ENCODE measurements around the gene GRIN3B. TPM values are rescaled to one million over a fixed set of nuclear protein-coding genes. Genes with fewer than 3 reads are reported as not detected.

Gene GRIN3B
- total and polyA plus RNA-seq, 7 experiments from 2014 or later, result 0.10 to 0.56 (median 0.19) TPM; not detected in 4

GRCh38 chr19:1053176-1054101 is 53.2 kb downstream of the GRIN3B start:
- peaks cover 12 to 15% of the 10 kb centered on the region in 2 donors for H3K4me1 ChIP-seq (ENCODE audit: control insufficient read depth in 2 of 2, insufficient read depth in 2 of 2, low read length in 2 of 2)
- POLR2A ChIA-PET, result interaction anchor here (0.6 to 1.8 kb wide), 6 partner anchors 13 to 219 kb away, joined by 3 to 8 read pairs (median 4); partner anchors contain the start of genes ABCA7 and ARHGAP45
- no peak for ATAC-seq
- intact Hi-C loops (cut with micrococcal nuclease), result no loop called here
- H3K27ac ChIP-seq (ENCODE audit: low read depth, low read length), result no peak overlapping the region
- peaks cover 0 to 24% (median 8%) of the 10 kb centered on the region in 11 donors for H3K9me3 Mint-ChIP-seq
- no peak overlapping the region for H3K4me3 ChIP-seq (ENCODE audit: low read length)
- H3K4me1 Mint-ChIP-seq, result peaks cover 8 to 37% (median 24%) of the 10 kb centered on the region in 7 donors
- peak overlapping the region in 4 of 9 donors; percentile 9 to 61 (median 46) for H3K27ac Mint-ChIP-seq
- CTCF ChIA-PET, result interaction anchor here (5.5 kb wide), 1 partner anchor 13 kb away, joined by 28 read pairs; the partner anchor contains the start of gene ARHGAP45
- peaks cover 0 to 18% (median 0%) of the 10 kb centered on the region in 3 experiments for H3K9me3 ChIP-seq (ENCODE audit: control insufficient read depth in 2 of 3, low read length in 3 of 3)
- no peaks in the 10 kb centered on the region for H3K27me3 Mint-ChIP-seq
- peaks cover 5 to 44% (median 22%) of the 10 kb centered on the region in 5 donors for H3K36me3 Mint-ChIP-seq
- no peak for DNase-seq
- H3K27me3 ChIP-seq (ENCODE audit: control insufficient read depth in 2 of 2, insufficient read depth in 2 of 2, low read length in 2 of 2), result no peaks in the 10 kb centered on the region
- peaks cover 0 to 60% (median 0%) of the 10 kb centered on the region in 3 experiments for H3K36me3 ChIP-seq (ENCODE audit: control insufficient read depth in 2 of 3, insufficient read depth in 3 of 3, low read length in 3 of 3)
- H3K4me3 Mint-ChIP-seq, result no peak overlapping the region

GRCh38 chr19:1054102-1055027 is 54.1 kb downstream of the GRIN3B start:
- CTCF ChIA-PET, result interaction anchor here (0.7 to 5.5 kb wide), 3 partner anchors 12 to 140 kb away, joined by 3 to 28 read pairs (median 4); partner anchors contain the start of gene ARHGAP45
- H3K9me3 ChIP-seq (ENCODE audit: control insufficient read depth in 2 of 3, low read length in 3 of 3), result peaks cover 0 to 23% (median 0%) of the 10 kb centered on the region in 3 experiments

GRCh38 chr19:1055028-1055425 is 54.8 kb downstream of the GRIN3B start:
- intact Hi-C loops (cut with micrococcal nuclease), result no loop called here
- H3K4me1 ChIP-seq (ENCODE audit: control insufficient read depth in 2 of 2, insufficient read depth in 2 of 2, low read length in 2 of 2), result peaks cover 14 to 15% of the 10 kb centered on the region in 2 donors
- no peak overlapping the region for H3K27ac ChIP-seq (ENCODE audit: low read depth, low read length)
- H3K4me3 Mint-ChIP-seq, result no peak overlapping the region
- H3K27me3 Mint-ChIP-seq, result no peaks in the 10 kb centered on the region
- peaks cover 5 to 54% (median 22%) of the 10 kb centered on the region in 5 donors for H3K36me3 Mint-ChIP-seq
- CTCF ChIA-PET, result interaction anchor here (0.7 to 5.5 kb wide), 3 partner anchors 11 to 139 kb away, joined by 3 to 28 read pairs (median 4); partner anchors contain the start of gene ARHGAP45
- no peaks in the 10 kb centered on the region for H3K27me3 ChIP-seq (ENCODE audit: control insufficient read depth in 2 of 2, insufficient read depth in 2 of 2, low read length in 2 of 2)
- no peak overlapping the region for H3K27ac Mint-ChIP-seq
- DNase-seq, result no peak
- peaks cover 0 to 23% (median 0%) of the 10 kb centered on the region in 3 experiments for H3K9me3 ChIP-seq (ENCODE audit: control insufficient read depth in 2 of 3, low read length in 3 of 3)
- POLR2A ChIA-PET, result interaction anchor here (1.6 to 37.6 kb wide), 3 partner anchors 10 to 35 kb away, joined by 5 to 2022 read pairs (median 55); partner anchors contain the start of genes ARHGAP45, GPX4 and POLR2E
- H3K4me1 Mint-ChIP-seq, result peaks cover 8 to 39% (median 25%) of the 10 kb centered on the region in 7 donors
- no peak overlapping the region for H3K4me3 ChIP-seq (ENCODE audit: low read length)
- ATAC-seq, result no peak
- peaks cover 0 to 58% (median 0%) of the 10 kb centered on the region in 3 experiments for H3K36me3 ChIP-seq (ENCODE audit: control insufficient read depth in 2 of 3, insufficient read depth in 3 of 3, low read length in 3 of 3)
- H3K9me3 Mint-ChIP-seq, result peaks cover 0 to 28% (median 8%) of the 10 kb centered on the region in 11 donors

More at GRCh38 chr19:1054102-1055027, 54.1 kb downstream of the GRIN3B start:
- Histone ChIP-seq H3K27ac (ENCODE audit: low read depth, low read length) (no peak overlapping the region), H3K36me3 (ENCODE audit: control insufficient read depth in 2 of 3, insufficient read depth in 3 of 3, low read length in 3 of 3) (peaks cover 0 to 58% (median 0%) of the 10 kb centered on the region in 3 experiments), H3K4me3 (ENCODE audit: low read length) (no peak overlapping the region), H3K27me3 (ENCODE audit: control insufficient read depth in 2 of 2, insufficient read depth in 2 of 2, low read length in 2 of 2) (no peaks in the 10 kb centered on the region), H3K4me1 (ENCODE audit: control insufficient read depth in 2 of 2, insufficient read depth in 2 of 2, low read length in 2 of 2) (peaks cover 14 to 15% of the 10 kb centered on the region in 2 donors)
- peaks cover 8 to 39% (median 25%) of the 10 kb centered on the region in 7 donors for H3K4me1 Mint-ChIP-seq
- H3K36me3 Mint-ChIP-seq, result peaks cover 5 to 49% (median 22%) of the 10 kb centered on the region in 5 donors
- H3K27me3 Mint-ChIP-seq, result no peaks in the 10 kb centered on the region
- H3K4me3 Mint-ChIP-seq, result no peak overlapping the region
- H3K27ac Mint-ChIP-seq, result no peak overlapping the region
- DNase-seq, result no peak
- intact Hi-C loops (cut with micrococcal nuclease), result no loop called here
- POLR2A ChIA-PET, result interaction anchor here (0.8 to 37.6 kb wide), 5 partner anchors 13 to 40 kb away, joined by 3 to 2022 read pairs (median 8); partner anchors contain the start of genes ABCA7, ARHGAP45, GPX4 and POLR2E
- no peak for ATAC-seq
- peaks cover 0 to 24% (median 8%) of the 10 kb centered on the region in 11 donors for H3K9me3 Mint-ChIP-seq

- DNase-seq, result no peak
- no peak overlapping the region for H3K4me3 ChIP-seq (ENCODE audit: low read length)
- intact Hi-C loops (cut with micrococcal nuclease), result loop anchor here in 1 of 2 donors (2.0 kb wide), 1 partner anchor 15 kb away; the partner anchor contains the start of gene ABCA7
- no peak overlapping the region for H3K4me3 Mint-ChIP-seq
- H3K27me3 Mint-ChIP-seq, result no peaks in the 10 kb centered on the region
- H3K4me1 ChIP-seq (ENCODE audit: control insufficient read depth in 2 of 2, insufficient read depth in 2 of 2, low read length in 2 of 2), result peaks cover 14 to 15% of the 10 kb centered on the region in 2 donors
- no peaks in the 10 kb centered on the region for H3K27me3 ChIP-seq (ENCODE audit: control insufficient read depth in 2 of 2, insufficient read depth in 2 of 2, low read length in 2 of 2)
- peaks cover 0 to 28% (median 8%) of the 10 kb centered on the region in 11 donors for H3K9me3 Mint-ChIP-seq
- peaks cover 8 to 39% (median 25%) of the 10 kb centered on the region in 7 donors for H3K4me1 Mint-ChIP-seq
- no peak for ATAC-seq
- POLR2A ChIA-PET, result interaction anchor here (0.6 to 37.6 kb wide), 8 partner anchors 8 to 213 kb away, joined by 3 to 2022 read pairs (median 4); partner anchors contain the start of genes ARHGAP45, CIRBP, CNN2 and GPX4
- H3K36me3 ChIP-seq (ENCODE audit: control insufficient read depth in 2 of 3, insufficient read depth in 3 of 3, low read length in 3 of 3), result peaks cover 0 to 55% (median 0%) of the 10 kb centered on the region in 3 experiments
- H3K27ac Mint-ChIP-seq, result peak overlapping the region in 2 of 9 donors; percentile 22 to 33
- CTCF ChIA-PET, result interaction anchor here (0.6 to 5.5 kb wide), 5 partner anchors 10 to 132 kb away, joined by 3 to 28 read pairs (median 6); partner anchors contain the start of gene ARHGAP45
- peaks cover 5 to 54% (median 22%) of the 10 kb centered on the region in 5 donors for H3K36me3 Mint-ChIP-seq
- H3K9me3 ChIP-seq (ENCODE audit: control insufficient read depth in 2 of 3, low read length in 3 of 3), result peaks cover 0 to 23% (median 0%) of the 10 kb centered on the region in 3 experiments
- H3K27ac ChIP-seq (ENCODE audit: low read depth, low read length), result no peak overlapping the region
Observed at GRCh38 chr19:1055886-1056620, 55.8 kb downstream of the GRIN3B start.

GRCh38 chr19:1057176-1057855 is 57.1 kb downstream of the GRIN3B start:
- H3K9me3 Mint-ChIP-seq, result peaks cover 0 to 28% (median 8%) of the 10 kb centered on the region in 11 donors
- Histone ChIP-seq H3K4me3 (ENCODE audit: low read length) (no peak overlapping the region), H3K4me1 (ENCODE audit: control insufficient read depth in 2 of 2, insufficient read depth in 2 of 2, low read length in 2 of 2) (peaks cover 14 to 15% of the 10 kb centered on the region in 2 donors), H3K36me3 (ENCODE audit: control insufficient read depth in 2 of 3, insufficient read depth in 3 of 3, low read length in 3 of 3) (peaks cover 0 to 63% (median 0%) of the 10 kb centered on the region in 3 experiments), H3K27ac (ENCODE audit: low read depth, low read length) (peak overlapping the region; percentile 10), H3K9me3 (ENCODE audit: control insufficient read depth in 2 of 3, low read length in 3 of 3) (peaks cover 0 to 23% (median 0%) of the 10 kb centered on the region in 3 experiments), H3K27me3 (ENCODE audit: control insufficient read depth in 2 of 2, insufficient read depth in 2 of 2, low read length in 2 of 2) (no peaks in the 10 kb centered on the region)
- intact Hi-C loops (cut with micrococcal nuclease), result loop anchor here in 1 of 2 donors (1.0 to 2.0 kb wide), 4 partner anchors 8 to 183 kb away; partner anchors contain the start of gene ABCA7
- H3K27ac Mint-ChIP-seq, result peak overlapping the region; percentile 28 to 93 (median 79)
- peak overlapping the region in 6 of 10 donors; percentile 13 to 64 (median 48) for H3K4me3 Mint-ChIP-seq
- H3K36me3 Mint-ChIP-seq, result peaks cover 5 to 50% (median 19%) of the 10 kb centered on the region in 5 donors
- ATAC-seq (peak; percentile 67), DNase-seq (peak in 4 of 9 donors; percentile 35 to 54 (median 46))
- no peaks in the 10 kb centered on the region for H3K27me3 Mint-ChIP-seq
- CTCF ChIA-PET, result interaction anchor here (0.6 to 5.5 kb wide), 13 partner anchors 9 to 273 kb away, joined by 3 to 28 read pairs (median 3); partner anchors contain the start of gene ARHGAP45
- POLR2A ChIA-PET, result interaction anchor here (0.8 to 37.6 kb wide), 12 partner anchors 9 to 212 kb away, joined by 3 to 2022 read pairs (median 4); partner anchors contain the start of genes ABCA7, ARHGAP45, CIRBP and CNN2
- H3K4me1 Mint-ChIP-seq, result peaks cover 7 to 33% (median 23%) of the 10 kb centered on the region in 7 donors
